SK-N-SH treated with all-trans-retinoic acid at 6 μM for 48 hours (cell line): ENCODE results near the gene IMP4.

ENCODE experiments used
- ATAC-seq: fragments of 200-7000 bp; cut with Tn5 transposase; 3 replicates; pipeline ENCODE4 v1.9.1; 2020; ENCODE audit warnings: mild to moderate bottlenecking, moderate library complexity
- ARNTL ChIP-seq: fragments of 450-650 bp; formaldehyde crosslinking; IDR thresholded peaks from 2 replicates; pipeline ENCODE4 v1.5.0; 2020; ENCODE audit warnings: low read depth, mild to moderate bottlenecking, moderate library complexity, borderline replicate concordance
- CSDC2 ChIP-seq: fragments of 250-450 bp; sonication (Bioruptor Pico); IDR thresholded peaks from 2 replicates; pipeline ENCODE4 v1.5.0; 2020; ENCODE audit warnings: mild to moderate bottlenecking, moderate library complexity
- CSRNP3 ChIP-seq: fragments of 250-450 bp; sonication (Bioruptor Pico); IDR thresholded peaks from 2 replicates; pipeline ENCODE4 v1.5.1; 2021; ENCODE audit warnings: mild to moderate bottlenecking, moderate library complexity
- ESRRG ChIP-seq: fragments of 250-450 bp; sonication (Bioruptor Pico); IDR thresholded peaks from 2 replicates; pipeline ENCODE4 v1.6.1; 2021; ENCODE audit warnings: mild to moderate bottlenecking
- GLIS3 ChIP-seq: fragments of 250-450 bp; sonication (Bioruptor Pico); IDR thresholded peaks from 2 replicates; pipeline ENCODE4 v1.5.0; 2020; ENCODE audit warnings: mild to moderate bottlenecking, moderate library complexity
- ISL1 ChIP-seq: fragments of 250-450 bp; sonication (Bioruptor Pico); IDR thresholded peaks from 2 replicates; pipeline ENCODE4 v2.1.2; 2022; ENCODE audit warnings: mild to moderate bottlenecking, moderate library complexity
- OSR1 ChIP-seq: fragments of 250-450 bp; sonication (Bioruptor Pico); IDR thresholded peaks from 2 replicates; pipeline ENCODE4 v1.8.0; 2022; ENCODE audit warnings: moderate library complexity, mild to moderate bottlenecking, inconsistent platforms
- PATZ1 ChIP-seq: fragments of 250-450 bp; sonication (Bioruptor Pico); IDR thresholded peaks from 2 replicates; pipeline ENCODE4 v1.8.0; 2020; ENCODE audit warnings: mild to moderate bottlenecking, moderate library complexity, borderline replicate concordance
- POU6F1 ChIP-seq: fragments of 250-450 bp; sonication (Bioruptor Pico); IDR thresholded peaks from 2 replicates; pipeline ENCODE4 v1.8.0; 2021; ENCODE audit warnings: low read depth, mild to moderate bottlenecking, moderate library complexity, borderline replicate concordance
- PPARA ChIP-seq: fragments of 250-450 bp; sonication (Bioruptor Pico); IDR thresholded peaks from 2 replicates; pipeline ENCODE4 v1.5.0; 2020; ENCODE audit warnings: mild to moderate bottlenecking, borderline replicate concordance
- RARB ChIP-seq: fragments of 250-450 bp; sonication (Bioruptor Pico); IDR thresholded peaks from 2 replicates; pipeline ENCODE4 v1.8.0; 2021; ENCODE audit warnings: mild to moderate bottlenecking, moderate library complexity
- TOX ChIP-seq: fragments of 250-450 bp; sonication (Bioruptor Pico); IDR thresholded peaks from 2 replicates; pipeline ENCODE4 v1.8.0; 2021; ENCODE audit warnings: mild to moderate bottlenecking, moderate library complexity, borderline replicate concordance
- ZC3H10 ChIP-seq: fragments of 250-450 bp; sonication (Bioruptor Pico); IDR thresholded peaks from 2 replicates; pipeline ENCODE4 v1.5.1; 2021; ENCODE audit warnings: mild to moderate bottlenecking, moderate library complexity
- ZFP3 ChIP-seq: fragments of 250-450 bp; sonication (Bioruptor Pico); IDR thresholded peaks from 2 replicates; pipeline ENCODE4 v1.5.0; 2020; ENCODE audit warnings: mild to moderate bottlenecking, moderate library complexity
- ZFP30 ChIP-seq: fragments of 450-650 bp; formaldehyde crosslinking; IDR thresholded peaks from 2 replicates; pipeline ENCODE4 v1.5.0; 2022; ENCODE audit warnings: mild to moderate bottlenecking, moderate library complexity
- ZNF565 ChIP-seq: fragments of 450-650 bp; formaldehyde crosslinking; conservative IDR thresholded peaks from 2 replicates; pipeline ENCODE4 v1.5.0; 2020; ENCODE audit warnings: low read depth, mild to moderate bottlenecking, moderate library complexity
- ZNF70 ChIP-seq: fragments of 450-650 bp; formaldehyde crosslinking; IDR thresholded peaks from 2 replicates; pipeline ENCODE4 v1.5.0; 2020; ENCODE audit warnings: mild to moderate bottlenecking, moderate library complexity
- ZNF8 ChIP-seq: fragments of 450-650 bp; formaldehyde crosslinking; IDR thresholded peaks from 2 replicates; pipeline ENCODE4 v1.5.0; 2020; ENCODE audit warnings: mild to moderate bottlenecking, moderate library complexity
- TF ChIP-seq, protein P1 (sequence below): fragments of 250-450 bp; sonication (Bioruptor Pico); IDR thresholded peaks from 2 replicates; pipeline ENCODE4 v1.5.1; 2020; ENCODE audit warnings: low read depth, mild to moderate bottlenecking, moderate library complexity
- TF ChIP-seq, protein P2 (sequence below): fragments of 250-450 bp; sonication (Bioruptor Pico); IDR thresholded peaks from 2 replicates; pipeline ENCODE4 v1.5.0; 2020; ENCODE audit warnings: mild to moderate bottlenecking, moderate library complexity

Gene IMP4

DNA sequence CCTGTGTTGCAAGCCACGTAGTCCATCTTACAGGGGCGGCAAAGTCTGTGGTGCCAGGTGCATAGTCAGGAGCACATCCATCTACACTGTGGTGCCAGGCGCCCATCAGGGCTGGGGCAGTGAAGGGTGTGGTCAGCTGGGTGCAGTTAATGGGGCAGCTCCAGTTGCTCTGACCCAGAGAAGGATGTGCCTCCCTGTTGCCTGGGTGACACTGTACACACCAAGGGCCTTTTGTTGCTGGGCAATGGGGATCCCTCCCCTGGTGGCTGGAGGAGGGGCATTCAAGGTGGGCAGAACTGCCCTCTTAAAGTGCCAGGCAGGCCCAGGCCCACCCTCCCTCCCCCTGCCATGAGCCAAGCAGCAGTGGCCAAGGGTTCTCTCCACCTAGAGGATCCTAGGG lies 28.3 kb upstream of the IMP4 start:
- ATAC-seq, result no peak
- TF ChIP-seq PATZ1 (CRISPR knock-in tag), result no peak
- no peak for TF ChIP-seq ARNTL (CRISPR knock-in tag)
- TF ChIP-seq TOX (CRISPR knock-in tag), result no peak
- no peak for TF ChIP-seq ZNF8
- no peak for TF ChIP-seq ESRRG (CRISPR knock-in tag)
- no peak for TF ChIP-seq RARB
- TF ChIP-seq ISL1 (CRISPR knock-in tag), result no peak

DNA sequence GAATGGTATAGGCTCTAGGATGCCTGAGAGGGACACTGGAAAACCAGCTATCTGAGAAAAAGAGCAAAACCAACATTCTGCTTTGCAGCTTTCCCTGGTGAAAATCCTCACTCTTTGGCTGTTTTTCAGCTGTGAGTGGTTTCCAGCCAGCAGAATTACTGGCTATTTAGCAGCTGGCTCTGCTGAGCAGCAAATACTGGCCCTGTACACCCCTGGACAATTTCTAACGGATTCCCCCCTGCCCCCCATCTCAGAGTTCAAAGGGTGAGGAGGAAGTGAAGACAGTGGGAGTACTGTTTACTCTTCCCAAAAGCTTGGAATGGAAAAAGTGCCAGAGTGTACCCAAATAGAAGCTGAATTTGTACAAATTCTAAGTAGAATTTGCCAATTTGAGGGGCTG lies 26.1 kb upstream of the IMP4 start:
- TF ChIP-seq POU6F1 (CRISPR knock-in tag) (no peak), CSRNP3 (CRISPR knock-in tag) (no peak), ZC3H10 (CRISPR knock-in tag) (no peak), ZFP30 (CRISPR knock-in tag) (no peak), ESRRG (CRISPR knock-in tag) (no peak), RARB (no peak), GLIS3 (CRISPR knock-in tag) (no peak), ZNF565 (CRISPR knock-in tag) (no peak), ZNF70 (CRISPR knock-in tag) (no peak), PATZ1 (CRISPR knock-in tag) (no peak), ARNTL (CRISPR knock-in tag) (no peak), OSR1 (CRISPR knock-in tag) (no peak), ZFP3 (CRISPR knock-in tag) (no peak), PPARA (CRISPR knock-in tag) (no peak), TOX (CRISPR knock-in tag) (no peak)
- TF ChIP-seq, protein P1, sequence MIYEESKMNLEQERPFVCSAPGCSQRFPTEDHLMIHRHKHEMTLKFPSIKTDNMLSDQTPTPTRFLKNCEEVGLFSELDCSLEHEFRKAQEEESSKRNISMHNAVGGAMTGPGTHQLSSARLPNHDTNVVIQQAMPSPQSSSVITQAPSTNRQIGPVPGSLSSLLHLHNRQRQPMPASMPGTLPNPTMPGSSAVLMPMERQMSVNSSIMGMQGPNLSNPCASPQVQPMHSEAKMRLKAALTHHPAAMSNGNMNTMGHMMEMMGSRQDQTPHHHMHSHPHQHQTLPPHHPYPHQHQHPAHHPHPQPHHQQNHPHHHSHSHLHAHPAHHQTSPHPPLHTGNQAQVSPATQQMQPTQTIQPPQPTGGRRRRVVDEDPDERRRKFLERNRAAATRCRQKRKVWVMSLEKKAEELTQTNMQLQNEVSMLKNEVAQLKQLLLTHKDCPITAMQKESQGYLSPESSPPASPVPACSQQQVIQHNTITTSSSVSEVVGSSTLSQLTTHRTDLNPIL, result no peak
- TF ChIP-seq, protein P2, sequence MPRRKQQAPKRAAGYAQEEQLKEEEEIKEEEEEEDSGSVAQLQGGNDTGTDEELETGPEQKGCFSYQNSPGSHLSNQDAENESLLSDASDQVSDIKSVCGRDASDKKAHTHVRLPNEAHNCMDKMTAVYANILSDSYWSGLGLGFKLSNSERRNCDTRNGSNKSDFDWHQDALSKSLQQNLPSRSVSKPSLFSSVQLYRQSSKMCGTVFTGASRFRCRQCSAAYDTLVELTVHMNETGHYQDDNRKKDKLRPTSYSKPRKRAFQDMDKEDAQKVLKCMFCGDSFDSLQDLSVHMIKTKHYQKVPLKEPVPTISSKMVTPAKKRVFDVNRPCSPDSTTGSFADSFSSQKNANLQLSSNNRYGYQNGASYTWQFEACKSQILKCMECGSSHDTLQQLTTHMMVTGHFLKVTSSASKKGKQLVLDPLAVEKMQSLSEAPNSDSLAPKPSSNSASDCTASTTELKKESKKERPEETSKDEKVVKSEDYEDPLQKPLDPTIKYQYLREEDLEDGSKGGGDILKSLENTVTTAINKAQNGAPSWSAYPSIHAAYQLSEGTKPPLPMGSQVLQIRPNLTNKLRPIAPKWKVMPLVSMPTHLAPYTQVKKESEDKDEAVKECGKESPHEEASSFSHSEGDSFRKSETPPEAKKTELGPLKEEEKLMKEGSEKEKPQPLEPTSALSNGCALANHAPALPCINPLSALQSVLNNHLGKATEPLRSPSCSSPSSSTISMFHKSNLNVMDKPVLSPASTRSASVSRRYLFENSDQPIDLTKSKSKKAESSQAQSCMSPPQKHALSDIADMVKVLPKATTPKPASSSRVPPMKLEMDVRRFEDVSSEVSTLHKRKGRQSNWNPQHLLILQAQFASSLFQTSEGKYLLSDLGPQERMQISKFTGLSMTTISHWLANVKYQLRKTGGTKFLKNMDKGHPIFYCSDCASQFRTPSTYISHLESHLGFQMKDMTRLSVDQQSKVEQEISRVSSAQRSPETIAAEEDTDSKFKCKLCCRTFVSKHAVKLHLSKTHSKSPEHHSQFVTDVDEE (CRISPR knock-in tag), result no peak
- no peak for ATAC-seq

DNA sequence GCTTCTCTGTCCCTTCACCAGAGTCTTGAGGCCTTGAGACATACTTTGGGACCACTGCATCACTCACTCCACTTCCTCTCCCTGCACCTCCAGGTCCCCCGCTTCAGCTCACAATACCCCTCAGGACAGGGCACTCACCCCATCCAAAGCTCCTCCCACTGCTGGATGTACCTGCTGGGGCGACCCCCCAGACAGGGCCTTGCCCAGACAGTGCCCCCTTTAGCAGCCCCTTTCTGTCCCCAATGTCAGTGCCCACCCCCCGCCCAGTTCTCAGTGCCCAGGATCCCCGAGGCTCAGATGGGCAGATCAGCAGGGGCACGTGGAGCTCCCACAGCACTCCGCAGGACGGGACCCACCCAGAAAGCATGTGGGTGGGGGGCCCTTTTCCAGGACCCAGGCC lies 23.8 kb upstream of the IMP4 start:
- no peak for TF ChIP-seq ZNF565 (CRISPR knock-in tag)
- no peak for TF ChIP-seq ZNF70 (CRISPR knock-in tag)
- TF ChIP-seq TOX (CRISPR knock-in tag), result no peak
- TF ChIP-seq, protein P1, result no peak
- no peak for TF ChIP-seq ISL1 (CRISPR knock-in tag)
- TF ChIP-seq CSDC2 (CRISPR knock-in tag), result no peak
- no peak for TF ChIP-seq RARB
- no peak for TF ChIP-seq ZC3H10 (CRISPR knock-in tag)
- TF ChIP-seq CSRNP3 (CRISPR knock-in tag), result no peak
- TF ChIP-seq, all 23 proteins: peak for 0
- no peak for ATAC-seq
